Measurements from ENCODE around the gene C20orf173.

DNA sequence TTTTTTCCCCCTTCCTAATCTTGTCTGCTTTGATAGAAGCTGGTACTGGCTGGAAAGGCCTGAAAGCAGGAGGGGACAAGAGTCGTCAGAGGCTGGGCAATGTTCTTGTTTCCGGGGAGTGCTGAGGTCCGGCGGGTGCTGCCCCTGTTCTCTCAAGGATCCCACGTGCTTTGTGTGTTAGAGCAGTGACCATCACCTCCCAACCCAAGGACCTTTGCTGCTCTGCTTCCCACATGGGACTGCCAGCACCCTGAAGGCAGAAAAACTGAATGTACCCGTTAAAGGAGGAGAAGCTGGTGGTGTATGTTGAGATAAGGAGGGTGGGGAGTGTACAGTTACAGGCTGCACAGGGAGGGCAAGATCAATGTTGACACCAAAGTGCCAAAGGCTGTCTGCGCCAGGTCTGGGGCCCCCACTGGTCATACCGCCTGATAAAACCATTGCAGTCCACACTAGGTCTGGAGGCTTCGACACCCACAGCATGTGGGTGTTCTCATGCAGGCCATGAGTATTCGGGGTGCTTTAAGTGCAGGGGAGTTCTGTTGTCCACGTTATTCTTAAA is 15.0 kb downstream of the C20orf173 start:
- TF ChIP-seq, protein P1, sequence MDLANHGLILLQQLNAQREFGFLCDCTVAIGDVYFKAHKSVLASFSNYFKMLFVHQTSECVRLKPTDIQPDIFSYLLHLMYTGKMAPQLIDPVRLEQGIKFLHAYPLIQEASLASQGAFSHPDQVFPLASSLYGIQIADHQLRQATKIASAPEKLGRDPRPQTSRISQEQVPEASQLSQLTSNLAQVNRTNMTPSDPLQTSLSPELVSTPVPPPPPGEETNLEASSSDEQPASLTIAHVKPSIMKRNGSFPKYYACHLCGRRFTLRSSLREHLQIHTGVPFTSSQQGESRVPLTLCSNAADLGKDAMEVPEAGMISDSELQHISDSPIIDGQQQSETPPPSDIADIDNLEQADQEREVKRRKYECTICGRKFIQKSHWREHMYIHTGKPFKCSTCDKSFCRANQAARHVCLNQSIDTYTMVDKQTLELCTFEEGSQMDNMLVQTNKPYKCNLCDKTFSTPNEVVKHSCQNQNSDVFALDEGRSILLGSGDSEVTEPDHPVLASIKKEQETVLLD (CRISPR knock-in tag; IDR thresholded peaks at IDR 0.05; ENCODE audit: low read depth) = no peak
- TF ChIP-seq, protein P2, sequence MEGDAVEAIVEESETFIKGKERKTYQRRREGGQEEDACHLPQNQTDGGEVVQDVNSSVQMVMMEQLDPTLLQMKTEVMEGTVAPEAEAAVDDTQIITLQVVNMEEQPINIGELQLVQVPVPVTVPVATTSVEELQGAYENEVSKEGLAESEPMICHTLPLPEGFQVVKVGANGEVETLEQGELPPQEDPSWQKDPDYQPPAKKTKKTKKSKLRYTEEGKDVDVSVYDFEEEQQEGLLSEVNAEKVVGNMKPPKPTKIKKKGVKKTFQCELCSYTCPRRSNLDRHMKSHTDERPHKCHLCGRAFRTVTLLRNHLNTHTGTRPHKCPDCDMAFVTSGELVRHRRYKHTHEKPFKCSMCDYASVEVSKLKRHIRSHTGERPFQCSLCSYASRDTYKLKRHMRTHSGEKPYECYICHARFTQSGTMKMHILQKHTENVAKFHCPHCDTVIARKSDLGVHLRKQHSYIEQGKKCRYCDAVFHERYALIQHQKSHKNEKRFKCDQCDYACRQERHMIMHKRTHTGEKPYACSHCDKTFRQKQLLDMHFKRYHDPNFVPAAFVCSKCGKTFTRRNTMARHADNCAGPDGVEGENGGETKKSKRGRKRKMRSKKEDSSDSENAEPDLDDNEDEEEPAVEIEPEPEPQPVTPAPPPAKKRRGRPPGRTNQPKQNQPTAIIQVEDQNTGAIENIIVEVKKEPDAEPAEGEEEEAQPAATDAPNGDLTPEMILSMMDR (CRISPR knock-in tag; IDR thresholded peaks at IDR 0.05) = no peak
- TF ChIP-seq, protein P3, sequence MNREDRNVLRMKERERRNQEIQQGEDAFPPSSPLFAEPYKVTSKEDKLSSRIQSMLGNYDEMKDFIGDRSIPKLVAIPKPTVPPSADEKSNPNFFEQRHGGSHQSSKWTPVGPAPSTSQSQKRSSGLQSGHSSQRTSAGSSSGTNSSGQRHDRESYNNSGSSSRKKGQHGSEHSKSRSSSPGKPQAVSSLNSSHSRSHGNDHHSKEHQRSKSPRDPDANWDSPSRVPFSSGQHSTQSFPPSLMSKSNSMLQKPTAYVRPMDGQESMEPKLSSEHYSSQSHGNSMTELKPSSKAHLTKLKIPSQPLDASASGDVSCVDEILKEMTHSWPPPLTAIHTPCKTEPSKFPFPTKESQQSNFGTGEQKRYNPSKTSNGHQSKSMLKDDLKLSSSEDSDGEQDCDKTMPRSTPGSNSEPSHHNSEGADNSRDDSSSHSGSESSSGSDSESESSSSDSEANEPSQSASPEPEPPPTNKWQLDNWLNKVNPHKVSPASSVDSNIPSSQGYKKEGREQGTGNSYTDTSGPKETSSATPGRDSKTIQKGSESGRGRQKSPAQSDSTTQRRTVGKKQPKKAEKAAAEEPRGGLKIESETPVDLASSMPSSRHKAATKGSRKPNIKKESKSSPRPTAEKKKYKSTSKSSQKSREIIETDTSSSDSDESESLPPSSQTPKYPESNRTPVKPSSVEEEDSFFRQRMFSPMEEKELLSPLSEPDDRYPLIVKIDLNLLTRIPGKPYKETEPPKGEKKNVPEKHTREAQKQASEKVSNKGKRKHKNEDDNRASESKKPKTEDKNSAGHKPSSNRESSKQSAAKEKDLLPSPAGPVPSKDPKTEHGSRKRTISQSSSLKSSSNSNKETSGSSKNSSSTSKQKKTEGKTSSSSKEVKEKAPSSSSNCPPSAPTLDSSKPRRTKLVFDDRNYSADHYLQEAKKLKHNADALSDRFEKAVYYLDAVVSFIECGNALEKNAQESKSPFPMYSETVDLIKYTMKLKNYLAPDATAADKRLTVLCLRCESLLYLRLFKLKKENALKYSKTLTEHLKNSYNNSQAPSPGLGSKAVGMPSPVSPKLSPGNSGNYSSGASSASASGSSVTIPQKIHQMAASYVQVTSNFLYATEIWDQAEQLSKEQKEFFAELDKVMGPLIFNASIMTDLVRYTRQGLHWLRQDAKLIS (CRISPR knock-in tag; IDR thresholded peaks at IDR 0.05) = no peak
- no peak for TF ChIP-seq SIN3A (IDR thresholded peaks at IDR 0.05; ENCODE audit: borderline replicate concordance, low read depth, low read length)
- TF ChIP-seq, protein P4, sequence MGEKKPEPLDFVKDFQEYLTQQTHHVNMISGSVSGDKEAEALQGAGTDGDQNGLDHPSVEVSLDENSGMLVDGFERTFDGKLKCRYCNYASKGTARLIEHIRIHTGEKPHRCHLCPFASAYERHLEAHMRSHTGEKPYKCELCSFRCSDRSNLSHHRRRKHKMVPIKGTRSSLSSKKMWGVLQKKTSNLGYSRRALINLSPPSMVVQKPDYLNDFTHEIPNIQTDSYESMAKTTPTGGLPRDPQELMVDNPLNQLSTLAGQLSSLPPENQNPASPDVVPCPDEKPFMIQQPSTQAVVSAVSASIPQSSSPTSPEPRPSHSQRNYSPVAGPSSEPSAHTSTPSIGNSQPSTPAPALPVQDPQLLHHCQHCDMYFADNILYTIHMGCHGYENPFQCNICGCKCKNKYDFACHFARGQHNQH (CRISPR knock-in tag; IDR thresholded peaks at IDR 0.05) = no peak
